GM12878 (cell line): Measurements from ENCODE around the gene RNF167. TPM values are rescaled to one million over a fixed set of nuclear protein-coding genes. Genes with fewer than 3 reads are reported as not detected.

Experiments used
- IKZF2 ChIP-seq, 2 experiments: fragments of 450-650 bp; IDR thresholded peaks; 2 replicates each; pipeline ENCODE4 v1.6.1; 2017; ENCODE audit warnings: mild to moderate bottlenecking in 2 of 2, moderate library complexity in 2 of 2
- MTA2 ChIP-seq: fragments of 450-650 bp; IDR thresholded peaks from 2 replicates; pipeline ENCODE4 v1.6.1; 2016; ENCODE audit warnings: low read depth, mild to moderate bottlenecking, moderate library complexity
- NBN ChIP-seq: fragments of 450-650 bp; IDR thresholded peaks from 2 replicates; pipeline ENCODE4 v1.6.1; 2016
- NR2F1 ChIP-seq: fragments of 450-650 bp; conservative IDR thresholded peaks from 2 replicates; pipeline ENCODE4 v1.6.1; 2017; ENCODE audit warnings: mild to moderate bottlenecking
- RBBP5 ChIP-seq: fragments of 200-600 bp; sonication (generic); conservative IDR thresholded peaks from 2 replicates; pipeline ENCODE4 v1.6.1; 2016
- RUNX3 ChIP-seq: IDR thresholded peaks from 2 replicates; pipeline ENCODE4 v1.6.1; 2012; ENCODE audit warnings: low read length, inconsistent platforms
- SREBF2 ChIP-seq: IDR thresholded peaks from 2 replicates; pipeline ENCODE4 v1.6.1; 2012; ENCODE audit warnings: mild to moderate bottlenecking, low read length
- ZNF207 ChIP-seq: fragments of 450-650 bp; IDR thresholded peaks from 2 replicates; pipeline ENCODE4 v1.6.1; 2014; ENCODE audit warnings: antibody characterized with exemption, mild to moderate bottlenecking, borderline replicate concordance
- ZSCAN29 ChIP-seq: fragments of 450-650 bp; IDR thresholded peaks from 2 replicates; pipeline ENCODE4 v1.6.1; 2017; ENCODE audit warnings: mild to moderate bottlenecking, moderate library complexity
- polyA plus RNA-seq, 11 experiments: library from polyadenylated mRNA; depleted of rRNA in 4 of 11; unstranded in 6 of 11; stranded (reverse) in 5 of 11; fragments of >200 nt; fragmentation: Nextera tagmentation in 4 of 11; fragmentation: Illumina TruSeq in 1 of 11; extraction: Ambion mirVana in 4 of 11; extraction: Trizol in 1 of 11; gene quantifications; 1 replicate in 1 of 11; 2 replicates in 10 of 11; pipeline versions ENCODE4 v1.2.1 to v1.2.3, GENCODE V29; 2011 to 2016; ENCODE audit warnings: inconsistent platforms in 2 of 11, missing spikeins in 2 of 11, low read depth in 1 of 11
- total RNA-seq, 4 experiments: library from RNA; depleted of rRNA in 3 of 4; stranded (reverse); fragments of >200 nt in 3 of 4; fragmentation: Illumina TruSeq in 1 of 4; extraction: Trizol in 1 of 4; gene quantifications; 2 replicates each; pipeline versions ENCODE4 v1.2.1 to v1.2.3, GENCODE V29; 2013 to 2021
- TF ChIP-seq, protein P1 (sequence below): fragments of 450-650 bp; IDR thresholded peaks from 2 replicates; pipeline ENCODE4 v1.6.1; 2016; ENCODE audit warnings: mild to moderate bottlenecking
- TF ChIP-seq, protein P2 (sequence below): IDR thresholded peaks from 2 replicates; pipeline ENCODE4 v1.6.1; 2012; ENCODE audit warnings: mild to moderate bottlenecking, low read depth, low read length
- TF ChIP-seq, protein P3 (sequence below): fragments of 450-650 bp; formaldehyde crosslinking; IDR thresholded peaks from 2 replicates; pipeline ENCODE4 v1.4.0; 2022; ENCODE audit warnings: mild to moderate bottlenecking, moderate library complexity
- TF ChIP-seq, protein P4 (sequence below): fragments of 450-650 bp; IDR thresholded peaks from 2 replicates; pipeline ENCODE4 v1.6.1; 2017; ENCODE audit warnings: mild to moderate bottlenecking, moderate library complexity
- TF ChIP-seq, protein P5 (sequence below): IDR thresholded peaks from 2 replicates; pipeline ENCODE4 v1.6.1; 2012; ENCODE audit warnings: low read depth, low read length, improper control_type of control experiment

RNF167 gene
- total and polyA plus RNA-seq, 10 of the 15 experiments (the other 5 are each of a cell fraction or from before 2014, with no cell fraction given), result 33.6 to 147 (median 57.6) TPM

DNA sequence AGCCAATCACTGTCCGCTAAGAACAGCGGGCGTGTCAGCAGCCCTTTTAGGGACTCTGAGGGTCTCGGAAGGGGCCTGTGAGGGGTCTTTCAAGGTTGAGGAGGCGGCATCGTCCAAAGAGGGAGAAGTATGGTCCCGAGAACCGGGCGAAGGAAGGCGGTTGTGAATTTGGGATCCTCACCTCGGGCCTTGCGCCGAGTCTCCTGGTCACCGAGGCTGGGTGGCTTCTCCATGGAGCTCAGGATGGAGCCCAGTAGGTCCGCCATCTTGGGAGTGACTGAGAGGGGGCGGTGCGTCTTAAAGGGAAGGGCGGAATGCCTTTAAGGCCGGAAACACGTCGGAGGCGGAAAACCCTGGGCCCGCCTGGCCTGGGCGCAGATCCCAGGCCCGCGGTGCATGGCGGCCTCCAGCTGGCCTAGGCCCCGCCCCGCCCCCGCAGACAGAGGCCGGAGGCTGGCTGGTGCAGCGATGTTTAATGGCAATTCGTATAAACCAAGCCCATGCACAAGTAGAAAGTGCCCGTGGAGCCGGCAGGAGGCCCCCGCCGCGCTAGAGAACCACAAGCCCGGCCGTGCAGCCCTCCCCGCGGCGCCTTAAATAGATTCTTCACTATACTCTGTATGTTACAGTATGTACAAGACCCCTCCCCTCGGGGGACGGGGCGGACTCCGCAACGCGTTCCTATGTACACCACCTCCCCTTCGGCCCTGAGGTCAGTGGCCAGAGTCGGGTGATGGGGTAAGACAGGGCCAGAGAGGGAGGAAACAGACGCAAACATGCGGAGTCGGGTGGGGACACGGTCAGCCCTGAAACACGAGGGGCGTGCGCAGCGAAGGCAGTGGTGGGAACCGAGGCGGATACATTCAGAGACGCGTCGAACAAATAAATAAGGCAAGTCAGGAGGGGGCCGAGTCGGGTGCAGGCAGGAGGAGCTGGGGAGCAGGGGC, 27.7 kb downstream of the RNF167 start, which contains the start of gene SPAG7 (continued):
- no peak for TF ChIP-seq ZSCAN29
- TF ChIP-seq, protein P1, sequence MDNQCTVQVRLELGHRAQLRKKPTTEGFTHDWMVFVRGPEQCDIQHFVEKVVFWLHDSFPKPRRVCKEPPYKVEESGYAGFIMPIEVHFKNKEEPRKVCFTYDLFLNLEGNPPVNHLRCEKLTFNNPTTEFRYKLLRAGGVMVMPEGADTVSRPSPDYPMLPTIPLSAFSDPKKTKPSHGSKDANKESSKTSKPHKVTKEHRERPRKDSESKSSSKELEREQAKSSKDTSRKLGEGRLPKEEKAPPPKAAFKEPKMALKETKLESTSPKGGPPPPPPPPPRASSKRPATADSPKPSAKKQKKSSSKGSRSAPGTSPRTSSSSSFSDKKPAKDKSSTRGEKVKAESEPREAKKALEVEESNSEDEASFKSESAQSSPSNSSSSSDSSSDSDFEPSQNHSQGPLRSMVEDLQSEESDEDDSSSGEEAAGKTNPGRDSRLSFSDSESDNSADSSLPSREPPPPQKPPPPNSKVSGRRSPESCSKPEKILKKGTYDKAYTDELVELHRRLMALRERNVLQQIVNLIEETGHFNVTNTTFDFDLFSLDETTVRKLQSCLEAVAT, result 0 out of 2 replicates have a peak, but pooled peaks have one; percentile 28
- TF ChIP-seq NBN, result peak; percentile 51; the same call in 1 of the 2 replicates
- TF ChIP-seq RUNX3, result peak; percentile 22
- TF ChIP-seq, protein P2, sequence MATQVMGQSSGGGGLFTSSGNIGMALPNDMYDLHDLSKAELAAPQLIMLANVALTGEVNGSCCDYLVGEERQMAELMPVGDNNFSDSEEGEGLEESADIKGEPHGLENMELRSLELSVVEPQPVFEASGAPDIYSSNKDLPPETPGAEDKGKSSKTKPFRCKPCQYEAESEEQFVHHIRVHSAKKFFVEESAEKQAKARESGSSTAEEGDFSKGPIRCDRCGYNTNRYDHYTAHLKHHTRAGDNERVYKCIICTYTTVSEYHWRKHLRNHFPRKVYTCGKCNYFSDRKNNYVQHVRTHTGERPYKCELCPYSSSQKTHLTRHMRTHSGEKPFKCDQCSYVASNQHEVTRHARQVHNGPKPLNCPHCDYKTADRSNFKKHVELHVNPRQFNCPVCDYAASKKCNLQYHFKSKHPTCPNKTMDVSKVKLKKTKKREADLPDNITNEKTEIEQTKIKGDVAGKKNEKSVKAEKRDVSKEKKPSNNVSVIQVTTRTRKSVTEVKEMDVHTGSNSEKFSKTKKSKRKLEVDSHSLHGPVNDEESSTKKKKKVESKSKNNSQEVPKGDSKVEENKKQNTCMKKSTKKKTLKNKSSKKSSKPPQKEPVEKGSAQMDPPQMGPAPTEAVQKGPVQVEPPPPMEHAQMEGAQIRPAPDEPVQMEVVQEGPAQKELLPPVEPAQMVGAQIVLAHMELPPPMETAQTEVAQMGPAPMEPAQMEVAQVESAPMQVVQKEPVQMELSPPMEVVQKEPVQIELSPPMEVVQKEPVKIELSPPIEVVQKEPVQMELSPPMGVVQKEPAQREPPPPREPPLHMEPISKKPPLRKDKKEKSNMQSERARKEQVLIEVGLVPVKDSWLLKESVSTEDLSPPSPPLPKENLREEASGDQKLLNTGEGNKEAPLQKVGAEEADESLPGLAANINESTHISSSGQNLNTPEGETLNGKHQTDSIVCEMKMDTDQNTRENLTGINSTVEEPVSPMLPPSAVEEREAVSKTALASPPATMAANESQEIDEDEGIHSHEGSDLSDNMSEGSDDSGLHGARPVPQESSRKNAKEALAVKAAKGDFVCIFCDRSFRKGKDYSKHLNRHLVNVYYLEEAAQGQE, result no peak
- peak; percentile 57 for TF ChIP-seq NR2F1
- peak; percentile 36; the same call in 1 of the 2 replicates for TF ChIP-seq MTA2
- no peak for TF ChIP-seq RBBP5
- TF ChIP-seq, protein P3, sequence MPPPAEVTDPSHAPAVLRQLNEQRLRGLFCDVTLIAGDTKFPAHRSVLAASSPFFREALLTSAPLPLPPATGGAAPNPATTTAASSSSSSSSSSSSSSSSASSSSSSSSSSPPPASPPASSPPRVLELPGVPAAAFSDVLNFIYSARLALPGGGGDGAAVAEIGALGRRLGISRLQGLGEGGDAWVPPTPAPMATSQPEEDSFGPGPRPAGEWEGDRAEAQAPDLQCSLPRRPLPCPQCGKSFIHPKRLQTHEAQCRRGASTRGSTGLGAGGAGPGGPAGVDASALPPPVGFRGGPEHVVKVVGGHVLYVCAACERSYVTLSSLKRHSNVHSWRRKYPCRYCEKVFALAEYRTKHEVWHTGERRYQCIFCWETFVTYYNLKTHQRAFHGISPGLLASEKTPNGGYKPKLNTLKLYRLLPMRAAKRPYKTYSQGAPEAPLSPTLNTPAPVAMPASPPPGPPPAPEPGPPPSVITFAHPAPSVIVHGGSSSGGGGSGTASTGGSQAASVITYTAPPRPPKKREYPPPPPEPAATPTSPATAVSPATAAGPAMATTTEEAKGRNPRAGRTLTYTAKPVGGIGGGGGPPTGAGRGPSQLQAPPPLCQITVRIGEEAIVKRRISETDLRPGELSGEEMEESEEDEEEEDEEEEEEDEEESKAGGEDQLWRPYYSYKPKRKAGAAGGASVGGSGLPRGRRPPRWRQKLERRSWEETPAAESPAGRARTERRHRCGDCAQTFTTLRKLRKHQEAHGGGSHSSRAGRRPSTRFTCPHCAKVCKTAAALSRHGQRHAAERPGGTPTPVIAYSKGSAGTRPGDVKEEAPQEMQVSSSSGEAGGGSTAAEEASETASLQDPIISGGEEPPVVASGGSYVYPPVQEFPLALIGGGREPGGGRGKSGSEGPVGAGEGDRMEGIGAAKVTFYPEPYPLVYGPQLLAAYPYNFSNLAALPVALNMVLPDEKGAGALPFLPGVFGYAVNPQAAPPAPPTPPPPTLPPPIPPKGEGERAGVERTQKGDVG (CRISPR knock-in tag), result no peak
- peak; percentile 44; the same call in 1 of the 2 replicates for TF ChIP-seq ZNF207
- TF ChIP-seq, protein P4, sequence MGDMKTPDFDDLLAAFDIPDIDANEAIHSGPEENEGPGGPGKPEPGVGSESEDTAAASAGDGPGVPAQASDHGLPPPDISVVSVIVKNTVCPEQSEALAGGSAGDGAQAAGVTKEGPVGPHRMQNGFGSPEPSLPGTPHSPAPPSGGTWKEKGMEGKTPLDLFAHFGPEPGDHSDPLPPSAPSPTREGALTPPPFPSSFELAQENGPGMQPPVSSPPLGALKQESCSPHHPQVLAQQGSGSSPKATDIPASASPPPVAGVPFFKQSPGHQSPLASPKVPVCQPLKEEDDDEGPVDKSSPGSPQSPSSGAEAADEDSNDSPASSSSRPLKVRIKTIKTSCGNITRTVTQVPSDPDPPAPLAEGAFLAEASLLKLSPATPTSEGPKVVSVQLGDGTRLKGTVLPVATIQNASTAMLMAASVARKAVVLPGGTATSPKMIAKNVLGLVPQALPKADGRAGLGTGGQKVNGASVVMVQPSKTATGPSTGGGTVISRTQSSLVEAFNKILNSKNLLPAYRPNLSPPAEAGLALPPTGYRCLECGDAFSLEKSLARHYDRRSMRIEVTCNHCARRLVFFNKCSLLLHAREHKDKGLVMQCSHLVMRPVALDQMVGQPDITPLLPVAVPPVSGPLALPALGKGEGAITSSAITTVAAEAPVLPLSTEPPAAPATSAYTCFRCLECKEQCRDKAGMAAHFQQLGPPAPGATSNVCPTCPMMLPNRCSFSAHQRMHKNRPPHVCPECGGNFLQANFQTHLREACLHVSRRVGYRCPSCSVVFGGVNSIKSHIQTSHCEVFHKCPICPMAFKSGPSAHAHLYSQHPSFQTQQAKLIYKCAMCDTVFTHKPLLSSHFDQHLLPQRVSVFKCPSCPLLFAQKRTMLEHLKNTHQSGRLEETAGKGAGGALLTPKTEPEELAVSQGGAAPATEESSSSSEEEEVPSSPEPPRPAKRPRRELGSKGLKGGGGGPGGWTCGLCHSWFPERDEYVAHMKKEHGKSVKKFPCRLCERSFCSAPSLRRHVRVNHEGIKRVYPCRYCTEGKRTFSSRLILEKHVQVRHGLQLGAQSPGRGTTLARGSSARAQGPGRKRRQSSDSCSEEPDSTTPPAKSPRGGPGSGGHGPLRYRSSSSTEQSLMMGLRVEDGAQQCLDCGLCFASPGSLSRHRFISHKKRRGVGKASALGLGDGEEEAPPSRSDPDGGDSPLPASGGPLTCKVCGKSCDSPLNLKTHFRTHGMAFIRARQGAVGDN, result peak; percentile 65; the same call in 1 of the 2 replicates
- TF ChIP-seq, protein P5, sequence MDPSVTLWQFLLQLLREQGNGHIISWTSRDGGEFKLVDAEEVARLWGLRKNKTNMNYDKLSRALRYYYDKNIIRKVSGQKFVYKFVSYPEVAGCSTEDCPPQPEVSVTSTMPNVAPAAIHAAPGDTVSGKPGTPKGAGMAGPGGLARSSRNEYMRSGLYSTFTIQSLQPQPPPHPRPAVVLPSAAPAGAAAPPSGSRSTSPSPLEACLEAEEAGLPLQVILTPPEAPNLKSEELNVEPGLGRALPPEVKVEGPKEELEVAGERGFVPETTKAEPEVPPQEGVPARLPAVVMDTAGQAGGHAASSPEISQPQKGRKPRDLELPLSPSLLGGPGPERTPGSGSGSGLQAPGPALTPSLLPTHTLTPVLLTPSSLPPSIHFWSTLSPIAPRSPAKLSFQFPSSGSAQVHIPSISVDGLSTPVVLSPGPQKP, result peak; percentile 45; the same call in 1 of the 2 replicates
- peak; percentile 54 to 58; a peak in 3 of 4 replicates for TF ChIP-seq IKZF2 (IDR thresholded peaks at IDR 0.05)
- 0 out of 2 replicates have a peak, but pooled peaks have one; percentile 12 for TF ChIP-seq SREBF2
